HCEC 1CT (cell line): Measurements from ENCODE around the gene EIF2D.

Experiments used
- DNase-seq: peaks from one replicate; pipeline ENCODE4 v3.0.0-alpha.2; 2017

Gene EIF2D

GRCh38 chr1:206568779-206569352, 43.4 kb downstream of the EIF2D start:
- no peak for DNase-seq

GRCh38 chr1:206568256-206568655, 44.0 kb downstream of the EIF2D start:
- DNase-seq: no peak

GRCh38 chr1:206566999-206567398, 45.3 kb downstream of the EIF2D start:
- DNase-seq: no peak

GRCh38 chr1:206565995-206566394, 46.3 kb downstream of the EIF2D start:
- no peak for DNase-seq

- DNase-seq: no peak
These were observed 48.7 kb downstream of the EIF2D start for GRCh38 chr1:206563367-206564207.

GRCh38 chr1:206560007-206560716, 52.1 kb downstream of the EIF2D start:
- no peak for DNase-seq

GRCh38 chr1:206559672-206559995, 52.6 kb downstream of the EIF2D start:
- no peak for DNase-seq

- no peak for DNase-seq
These were observed 53.2 kb downstream of the EIF2D start for GRCh38 chr1:206558794-206559671.

- no peak for DNase-seq
These were observed 54.4 kb downstream of the EIF2D start for GRCh38 chr1:206557636-206558473.

GRCh38 chr1:206556750-206557635, 55.3 kb downstream of the EIF2D start:
- peak; percentile 25 for DNase-seq

GRCh38 chr1:206556047-206556749, 56.1 kb downstream of the EIF2D start:
- no peak for DNase-seq

GRCh38 chr1:206555473-206555935, 56.8 kb downstream of the EIF2D start:
- no peak for DNase-seq

- no peak for DNase-seq
These were observed 57.4 kb downstream of the EIF2D start for GRCh38 chr1:206554701-206555472.

GRCh38 chr1:206554211-206554610, 58.1 kb downstream of the EIF2D start:
- no peak for DNase-seq

- no peak for DNase-seq
These were observed 60.3 kb downstream of the EIF2D start for GRCh38 chr1:206551986-206552326.

GRCh38 chr1:206551296-206551985, 60.8 kb downstream of the EIF2D start:
- no peak for DNase-seq

- DNase-seq: no peak
These were observed 61.8 kb downstream of the EIF2D start for GRCh38 chr1:206550446-206550845.

GRCh38 chr1:206547104-206547503, 65.2 kb downstream of the EIF2D start:
- DNase-seq: no peak

GRCh38 chr1:206545351-206545750, 66.9 kb downstream of the EIF2D start:
- DNase-seq: no peak
